ENCODE results near the gene PARD3B.

Gene PARD3B

DNA sequence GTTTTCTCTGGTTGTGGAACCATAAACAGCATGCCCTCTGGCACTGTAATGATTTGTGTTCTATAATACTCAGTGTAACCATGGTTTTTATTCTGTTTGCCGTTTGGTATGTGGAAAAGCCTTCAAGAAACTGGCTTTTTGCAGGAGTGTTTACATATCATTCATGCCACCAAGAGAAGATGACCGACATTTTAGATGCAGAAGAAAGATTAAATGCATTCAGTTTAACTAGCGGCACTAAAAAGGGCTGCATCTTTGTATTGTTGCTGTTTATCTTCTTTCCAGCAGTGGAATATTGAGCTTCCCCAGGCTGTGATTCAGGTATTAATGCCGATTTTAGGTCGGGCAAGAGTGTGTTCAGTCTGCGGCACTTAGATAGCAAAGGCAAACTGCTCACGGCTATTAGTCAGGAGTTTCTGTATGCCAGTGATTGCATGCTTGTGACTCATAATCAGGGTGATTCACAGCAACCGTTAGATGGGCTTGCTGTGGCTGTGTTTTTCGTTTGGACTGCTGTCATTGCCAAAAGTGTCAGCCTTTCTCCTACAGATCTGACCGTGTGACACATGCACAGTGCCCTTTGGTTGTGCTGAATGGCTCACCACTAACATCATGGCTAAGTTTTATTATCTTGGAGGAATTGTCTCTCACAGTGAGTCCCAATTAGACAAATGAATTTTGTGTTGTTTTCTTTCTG lies 479.7 kb downstream of the PARD3B start:
- DNase-seq (ENCODE audit: extremely low spot score, insufficient read length, low read depth) (no peak), FAIRE-seq (no peak)

- no peak for FAIRE-seq
- no peak for DNase-seq (ENCODE audit: extremely low spot score, insufficient read length, low read depth)
Observed at GRCh38 chr2:205025580-205026240, 480.4 kb downstream of the PARD3B start.

DNA sequence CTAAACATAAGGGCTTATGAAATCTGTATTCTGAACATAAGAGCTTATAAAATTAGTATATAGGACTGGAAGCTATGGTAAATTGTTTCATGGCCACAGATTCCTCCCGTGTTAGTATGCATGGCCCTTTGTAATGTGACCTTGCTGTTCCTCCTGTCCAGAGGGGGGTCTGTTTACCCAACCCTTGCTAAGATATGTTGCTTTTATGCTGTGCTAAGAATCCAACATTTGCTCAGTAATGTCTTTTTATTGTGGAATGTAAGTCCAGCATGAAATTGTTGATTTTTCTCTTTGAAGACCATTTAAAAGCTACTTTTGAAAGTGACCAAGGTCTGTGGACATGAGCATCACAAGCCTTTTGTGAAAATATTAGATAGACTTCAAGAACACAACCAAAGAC lies 485.4 kb downstream of the PARD3B start:
- no peak for DNase-seq (ENCODE audit: extremely low spot score, insufficient read length, low read depth)
- no peak for FAIRE-seq

DNA sequence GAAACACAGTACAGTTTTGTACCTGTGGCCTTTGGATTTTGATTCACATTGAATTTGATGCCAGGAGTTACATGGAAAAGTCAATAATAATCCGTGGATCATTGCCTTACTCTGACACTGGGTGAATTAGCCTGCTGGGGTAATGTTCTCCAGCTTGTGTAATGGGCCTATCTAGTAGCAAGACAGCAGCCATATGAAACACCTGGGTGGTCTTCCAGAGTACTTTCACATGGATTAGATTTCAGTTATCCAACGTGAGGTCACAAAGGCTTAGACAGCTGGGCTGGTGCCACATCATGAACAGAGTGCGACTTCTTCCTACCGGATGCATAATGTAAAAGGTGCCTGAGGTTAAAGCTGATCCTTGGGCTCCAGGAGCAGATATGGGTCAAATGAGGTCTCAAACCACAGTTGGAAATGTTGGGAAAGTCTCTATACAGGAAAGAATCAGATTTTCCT lies 486.8 kb downstream of the PARD3B start:
- no peak for FAIRE-seq

DNA sequence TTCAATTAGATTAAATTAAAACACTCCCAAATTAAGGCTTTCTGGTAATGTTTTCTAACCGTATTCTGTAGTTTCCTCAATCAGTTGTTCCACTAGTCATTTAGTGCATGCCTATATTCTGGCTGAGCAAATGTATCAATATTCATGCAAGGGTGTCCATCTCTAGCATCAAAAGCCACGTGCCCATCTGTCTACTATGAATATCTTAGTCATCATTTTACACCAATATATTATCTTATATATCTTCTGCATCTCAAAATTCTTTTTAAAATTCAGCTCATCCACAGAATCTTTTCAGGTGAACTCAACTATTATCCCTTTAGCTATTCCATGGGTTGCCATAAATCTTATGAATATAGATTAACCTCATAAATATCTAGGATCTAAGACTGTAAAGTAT lies 488.2 kb downstream of the PARD3B start:
- DNase-seq (ENCODE audit: extremely low spot score, insufficient read length, low read depth) (no peak), FAIRE-seq (no peak)

More for the DNA sequence above, 486.8 kb downstream of the PARD3B start:
- DNase-seq (ENCODE audit: extremely low spot score, insufficient read length, low read depth): no peak

- DNase-seq (ENCODE audit: extremely low spot score, insufficient read length, low read depth): no peak
- no peak for FAIRE-seq
Observed at GRCh38 chr2:205034034-205034433, 488.8 kb downstream of the PARD3B start.

DNA sequence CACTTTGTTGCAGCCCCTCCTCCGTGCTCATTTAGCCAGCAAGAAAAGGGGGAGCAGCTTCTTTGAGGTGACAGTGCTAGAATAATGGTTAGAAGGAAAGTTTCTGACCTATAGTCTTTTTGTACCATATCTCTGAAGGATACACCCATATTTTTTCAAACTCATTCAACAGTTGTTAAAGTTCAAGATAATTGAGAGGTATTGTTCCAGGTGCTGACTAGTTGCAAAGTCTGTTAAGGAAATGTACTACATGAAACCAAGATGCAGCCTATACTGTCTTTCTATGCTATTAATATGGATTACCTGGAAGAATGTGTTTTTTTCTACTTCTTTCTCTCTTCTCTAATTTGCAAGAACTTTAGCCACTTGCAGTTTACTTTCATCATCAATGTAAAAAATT lies 495.0 kb downstream of the PARD3B start:
- DNase-seq (ENCODE audit: extremely low spot score, insufficient read length, low read depth) (no peak), FAIRE-seq (no peak)

DNA sequence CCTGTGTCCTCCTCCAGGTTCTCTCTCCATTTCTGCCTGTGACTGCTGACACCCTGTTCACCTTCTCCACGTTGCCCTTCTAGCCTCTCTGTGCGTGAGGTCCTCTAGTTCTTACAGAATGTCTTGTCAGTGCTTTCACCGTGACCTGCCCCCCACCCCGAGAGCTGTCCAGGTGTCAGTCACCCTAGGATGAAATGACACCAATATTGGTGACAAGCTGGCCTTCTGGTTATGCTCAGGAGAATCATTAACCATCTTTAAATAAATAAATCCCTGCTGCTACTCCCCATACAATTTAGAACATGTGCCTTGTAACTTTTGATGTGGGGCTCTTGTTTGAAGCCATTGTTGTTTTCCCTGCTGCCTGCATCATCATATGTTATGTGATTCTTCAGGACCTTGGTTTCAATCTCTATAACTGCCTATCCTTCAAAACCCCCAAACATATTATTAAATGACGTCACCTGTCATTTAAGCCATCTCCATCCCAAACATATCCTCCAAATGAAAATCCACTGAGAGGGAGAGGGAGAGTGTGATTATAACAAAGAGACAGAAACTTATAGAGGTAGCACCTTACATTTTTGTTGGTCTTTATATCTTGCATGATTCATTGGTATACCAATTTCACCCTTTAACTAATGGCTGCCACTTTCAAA lies 496.3 kb downstream of the PARD3B start:
- DNase-seq (ENCODE audit: extremely low spot score, insufficient read length, low read depth) (no peak), FAIRE-seq (no peak)

GRCh38 chr2:205043285-205043684 lies 498.0 kb downstream of the PARD3B start:
- FAIRE-seq: no peak
- DNase-seq (ENCODE audit: extremely low spot score, insufficient read length, low read depth): no peak

DNA sequence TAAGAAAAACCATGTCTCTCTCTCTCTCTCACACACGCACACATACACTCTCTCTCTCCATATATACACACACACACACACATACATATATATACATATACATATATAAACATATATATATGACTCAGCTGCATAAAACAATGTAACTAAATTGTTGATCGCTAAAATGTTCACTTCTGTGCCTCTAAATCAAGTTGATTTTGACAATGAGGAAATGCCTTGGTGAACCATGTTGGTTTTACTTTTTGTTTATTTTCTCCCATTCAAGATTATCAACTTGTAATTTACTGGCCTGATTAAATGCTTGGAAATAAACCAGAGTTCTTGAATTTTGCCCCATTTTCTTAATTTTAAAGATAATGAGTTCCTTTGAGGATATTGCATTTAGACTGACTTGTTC lies 500.4 kb downstream of the PARD3B start:
- DNase-seq (ENCODE audit: extremely low spot score, insufficient read length, low read depth): no peak
- FAIRE-seq: no peak

GRCh38 chr2:205047273-205047839 lies 502.1 kb downstream of the PARD3B start:
- DNase-seq (ENCODE audit: extremely low spot score, insufficient read length, low read depth): no peak
- no peak for FAIRE-seq

GRCh38 chr2:205051417-205051816 lies 506.1 kb downstream of the PARD3B start:
- FAIRE-seq (no peak), DNase-seq (ENCODE audit: extremely low spot score, insufficient read length, low read depth) (no peak)

GRCh38 chr2:205052781-205053180 lies 507.5 kb downstream of the PARD3B start:
- FAIRE-seq (no peak), DNase-seq (ENCODE audit: extremely low spot score, insufficient read length, low read depth) (no peak)

DNA sequence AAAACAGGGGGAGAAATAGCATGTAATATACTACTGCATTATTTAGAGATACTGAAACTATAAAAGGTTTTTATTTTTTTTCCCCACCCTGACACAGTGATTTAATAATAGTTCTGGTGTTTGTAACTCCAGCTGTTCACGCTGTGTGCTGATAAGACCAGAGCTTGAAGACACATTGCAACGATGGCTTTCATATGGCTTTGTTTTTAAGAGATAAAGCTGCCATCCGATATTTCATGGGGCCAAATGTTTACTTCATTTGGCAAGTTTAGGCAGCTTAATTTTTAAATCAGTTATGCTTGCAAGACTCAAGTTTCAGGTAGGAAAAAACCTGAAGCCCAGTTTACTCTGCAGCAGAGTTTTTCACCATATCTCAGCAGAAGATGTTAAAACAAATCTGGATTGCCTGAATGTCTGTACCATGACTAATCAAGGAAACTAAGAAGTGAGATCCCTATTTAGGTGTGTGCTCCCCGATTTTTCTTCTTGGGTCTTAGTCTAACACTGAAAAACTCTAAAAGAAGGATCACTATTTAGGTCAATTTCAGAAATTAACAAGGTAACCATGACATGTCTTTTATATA lies 508.6 kb downstream of the PARD3B start:
- no peak for FAIRE-seq
- DNase-seq (ENCODE audit: extremely low spot score, insufficient read length, low read depth): no peak

DNA sequence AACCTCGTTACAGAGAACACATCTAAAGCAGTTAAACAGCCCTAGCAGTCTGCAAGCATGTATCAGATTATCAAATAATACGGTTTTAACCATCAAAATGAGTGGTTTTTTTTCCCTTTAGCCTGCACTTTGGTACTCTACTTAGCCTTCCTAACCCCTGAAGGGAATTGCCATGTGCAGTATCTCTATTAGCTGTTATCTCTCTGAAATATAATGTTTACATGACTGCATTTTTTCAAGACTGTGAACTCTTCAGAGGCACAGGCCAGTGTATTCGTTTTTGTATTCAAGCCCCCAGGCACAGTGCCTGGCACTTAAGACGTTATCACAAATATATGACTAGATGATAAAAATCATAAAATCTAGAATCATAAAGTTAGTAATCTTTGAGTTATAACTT lies 509.5 kb downstream of the PARD3B start:
- DNase-seq (ENCODE audit: extremely low spot score, insufficient read length, low read depth) (no peak), FAIRE-seq (no peak)

DNA sequence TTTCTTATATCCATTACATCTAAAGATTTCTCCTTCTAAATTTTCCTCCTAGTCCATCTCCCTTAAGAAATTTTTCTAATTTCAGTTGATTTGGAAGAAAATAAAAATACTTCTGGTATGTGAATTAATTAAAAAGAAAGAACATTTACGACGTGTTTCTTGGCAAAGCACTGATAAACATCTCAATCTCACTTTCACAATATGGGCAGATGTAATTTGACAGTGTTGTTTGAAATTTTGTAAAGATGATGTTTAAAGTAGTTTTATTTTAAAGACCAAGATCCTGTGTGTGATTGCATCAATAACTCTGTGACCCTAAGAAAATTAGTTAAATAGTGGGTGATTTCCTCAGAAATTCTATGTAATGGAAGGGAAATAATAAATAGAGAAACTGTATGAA lies 510.0 kb downstream of the PARD3B start:
- no peak for DNase-seq (ENCODE audit: extremely low spot score, insufficient read length, low read depth)
- no peak for FAIRE-seq

DNA sequence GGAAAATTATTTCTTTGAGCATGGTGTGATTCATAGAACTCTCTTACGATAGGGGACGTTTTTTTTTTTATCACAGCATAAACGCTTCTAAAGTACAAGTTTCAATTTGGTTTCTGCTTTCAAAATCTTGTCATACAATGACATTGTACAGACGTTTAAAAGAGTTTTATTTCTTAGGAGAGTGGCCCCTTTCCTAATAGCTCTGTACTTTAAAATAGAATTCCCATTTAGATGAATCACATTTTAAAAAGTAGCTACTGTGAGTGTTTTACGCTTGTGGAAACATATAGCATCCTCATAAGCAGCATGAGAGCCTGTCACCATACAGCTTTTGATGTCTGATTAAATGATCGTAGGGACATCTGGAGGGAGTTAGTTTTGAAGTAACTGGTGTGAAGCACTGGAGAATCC lies 510.9 kb downstream of the PARD3B start:
- FAIRE-seq: no peak

GRCh38 chr2:205058409-205058808 lies 513.1 kb downstream of the PARD3B start:
- no peak for DNase-seq (ENCODE audit: extremely low spot score, insufficient read length, low read depth)

More for the DNA sequence above, 510.9 kb downstream of the PARD3B start:
- DNase-seq (ENCODE audit: extremely low spot score, insufficient read length, low read depth): no peak

DNA sequence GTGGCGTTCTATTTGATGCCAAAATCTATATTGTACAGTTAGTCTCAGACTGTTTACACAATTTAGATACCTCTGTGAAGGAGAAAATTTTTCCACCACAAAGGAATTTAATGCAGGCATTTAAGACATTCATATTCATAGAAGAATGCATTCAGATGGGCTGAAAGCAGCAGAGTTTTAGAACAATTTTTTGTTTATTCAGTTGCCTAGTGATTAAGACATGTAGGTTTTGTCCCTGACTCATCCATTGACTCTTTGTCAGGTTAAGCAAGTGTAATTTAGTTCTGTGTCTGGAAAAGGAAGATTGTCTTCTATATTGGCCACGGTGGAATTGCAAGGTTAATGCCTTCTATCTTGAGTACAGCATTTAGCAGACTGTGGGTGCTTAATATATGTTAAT lies 515.0 kb downstream of the PARD3B start:
- DNase-seq (ENCODE audit: extremely low spot score, insufficient read length, low read depth): no peak
- FAIRE-seq: no peak

More at GRCh38 chr2:205058409-205058808, 513.1 kb downstream of the PARD3B start:
- no peak for FAIRE-seq

DNA sequence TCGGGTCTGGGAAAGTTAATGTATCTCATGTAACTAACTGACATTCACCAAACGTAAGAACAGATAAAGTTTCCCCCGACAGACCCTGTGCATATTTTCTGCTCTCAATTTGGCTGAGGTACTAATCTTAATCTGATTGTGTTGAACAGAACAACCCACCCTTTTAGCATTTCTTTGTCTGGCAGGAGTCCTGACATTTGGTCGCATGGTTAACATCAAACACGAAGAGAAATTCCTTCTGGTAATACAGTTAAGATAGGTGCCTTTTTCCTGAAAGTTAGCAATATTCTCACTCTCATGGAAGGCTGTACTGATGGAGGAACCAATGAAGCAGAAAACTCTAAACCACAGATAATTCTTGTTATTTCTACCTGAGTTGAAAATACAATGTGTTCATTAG lies 520.8 kb downstream of the PARD3B start:
- no peak for DNase-seq (ENCODE audit: extremely low spot score, insufficient read length, low read depth)
- FAIRE-seq: no peak

Data from GM18507 (cell line).